Suprapubic skin (tissue), 4 donors: ENCODE measurements around the gene SLC38A3. TPM values are rescaled to one million over a fixed set of nuclear protein-coding genes. Genes with fewer than 3 reads are reported as not detected.
A peak's percentile ranks its signal among the peaks of the same experiment; 100 is the strongest.

Experiments
- DNase-seq, 2 donors: peaks; one replicate each; pipeline ENCODE4 v3.0.0-alpha.2; 2019; ENCODE audit warnings: low spot score in 2 of 2
- H3K27ac ChIP-seq: fragments of 200-600 bp; sonication (generic); one replicate; pipeline ENCODE4 v1.5.1; 2019
- H3K27me3 ChIP-seq: fragments of 200-600 bp; sonication (generic); one replicate; pipeline ENCODE4 v1.5.1; 2019
- H3K36me3 ChIP-seq: fragments of 200-600 bp; sonication (generic); one replicate; pipeline ENCODE4 v1.5.1; 2019
- H3K4me1 ChIP-seq: fragments of 200-600 bp; sonication (generic); one replicate; pipeline ENCODE4 v1.5.1; 2019
- H3K4me3 ChIP-seq: fragments of 200-600 bp; sonication (generic); one replicate; pipeline ENCODE4 v1.5.1; 2019; ENCODE audit warnings: mild to moderate bottlenecking
- H3K9me3 ChIP-seq: fragments of 200-600 bp; sonication (generic); one replicate; pipeline ENCODE4 v1.5.1; 2019
- CTCF ChIP-seq, 2 donors: fragments of 200-600 bp in 1 of 2; fragments of 450-650 bp in 1 of 2; sonication (generic) in 1 of 2; IDR thresholded peaks; one replicate each; pipeline ENCODE4 v1.5.1; 2016 to 2019; ENCODE audit warnings: antibody characterized with exemption in 2 of 2, mild to moderate bottlenecking in 1 of 2, moderate library complexity in 1 of 2
- EP300 ChIP-seq: sonication (generic); formaldehyde crosslinking; IDR thresholded peaks from one replicate; pipeline ENCODE4 v1.6.1; 2017; ENCODE audit warnings: antibody characterized with exemption
- POLR2A ChIP-seq, 2 donors: fragments of 450-650 bp; IDR thresholded peaks; one replicate each; pipeline ENCODE4 v1.6.1; 2017; ENCODE audit warnings: antibody characterized with exemption in 2 of 2, mild to moderate bottlenecking in 2 of 2, moderate library complexity in 2 of 2
- POLR2AphosphoS5 ChIP-seq, 3 donors: sonication (generic); formaldehyde crosslinking; IDR thresholded peaks; one replicate each; pipeline ENCODE4 v1.6.1; 2017; ENCODE audit warnings: antibody characterized with exemption in 3 of 3
- WGBS: methylation state at CpG from one replicate; pipeline ENCODE4 v1.1.5; 2018; 5-methylcytosine and 5-hydroxymethylcytosine counted together
- total RNA-seq, 4 donors: library from RNA; depleted of rRNA; stranded (reverse); fragments of >200 nt; gene quantifications; one replicate each; pipeline ENCODE4 v1.1.0, GENCODE V29; 2016

The SLC38A3 gene
- total RNA-seq, 4 donors from 2014 or later = 0.25 to 2.2 (median 1.00) TPM

DNA sequence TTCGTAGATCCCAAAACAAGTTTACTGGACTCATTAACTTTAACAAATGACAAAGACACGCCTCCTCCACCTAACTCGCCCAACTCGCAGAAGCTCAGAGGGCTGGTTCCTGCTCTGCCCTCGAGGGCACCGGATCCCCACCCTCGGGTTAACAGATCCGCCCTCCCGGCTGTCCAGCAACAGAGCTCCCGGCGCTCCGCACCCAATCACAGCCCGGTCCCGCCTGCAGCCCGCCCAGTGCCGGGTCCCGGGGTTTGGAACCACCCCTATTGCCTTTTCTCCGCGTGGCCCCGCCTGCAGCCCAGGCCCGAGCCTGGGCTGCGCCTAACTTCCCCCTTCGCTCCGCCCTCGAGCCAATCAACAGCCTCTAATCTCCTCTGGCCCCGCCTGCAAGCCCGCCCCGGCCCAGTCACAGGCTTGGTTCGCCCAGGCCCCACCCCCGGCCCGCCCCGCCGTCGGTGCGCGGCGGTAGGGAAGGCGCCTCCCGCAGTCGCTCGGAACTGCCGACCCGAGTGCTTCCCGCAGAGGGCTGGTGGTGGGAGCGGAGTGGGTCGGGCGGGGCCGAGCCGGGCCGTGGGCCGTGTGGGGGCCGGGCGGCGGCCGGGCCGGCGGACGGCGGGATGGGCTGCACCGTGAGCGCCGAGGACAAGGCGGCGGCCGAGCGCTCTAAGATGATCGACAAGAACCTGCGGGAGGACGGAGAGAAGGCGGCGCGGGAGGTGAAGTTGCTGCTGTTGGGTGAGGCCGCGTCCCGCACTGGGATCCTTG, 30.8 kb downstream of the SLC38A3 start, which contains the start of gene GNAI2:
GNAI2 (plus strand) TSS at position 489 of the 768 bp plus-strand sequence; CDS start at position 621, 132 bp downstream.
- Histone ChIP-seq H3K27ac (peak within 1 kb of the TSS; percentile 85), H3K4me3 (peak within 1 kb of the TSS; percentile 76), H3K36me3 (peaks cover 5% of the 10 kb centered on the region), H3K27me3 (no peaks in the 10 kb centered on the region), H3K9me3 (no peaks in the 10 kb centered on the region), H3K4me1 (peaks cover 59% of the 10 kb centered on the region)
- 1% methylated on average over 15 of the region's 75 CpGs for WGBS
- DNase-seq = peak; percentile 99
- TF ChIP-seq CTCF (IDR thresholded peaks at IDR 0.05) = no peak
- TF ChIP-seq POLR2AphosphoS5 (IDR thresholded peaks at IDR 0.05) = peak in 2 of 3 donors; percentile 30 to 64
- TF ChIP-seq POLR2A (IDR thresholded peaks at IDR 0.05) = peak; percentile 66 to 97
- no peak for TF ChIP-seq EP300

DNA sequence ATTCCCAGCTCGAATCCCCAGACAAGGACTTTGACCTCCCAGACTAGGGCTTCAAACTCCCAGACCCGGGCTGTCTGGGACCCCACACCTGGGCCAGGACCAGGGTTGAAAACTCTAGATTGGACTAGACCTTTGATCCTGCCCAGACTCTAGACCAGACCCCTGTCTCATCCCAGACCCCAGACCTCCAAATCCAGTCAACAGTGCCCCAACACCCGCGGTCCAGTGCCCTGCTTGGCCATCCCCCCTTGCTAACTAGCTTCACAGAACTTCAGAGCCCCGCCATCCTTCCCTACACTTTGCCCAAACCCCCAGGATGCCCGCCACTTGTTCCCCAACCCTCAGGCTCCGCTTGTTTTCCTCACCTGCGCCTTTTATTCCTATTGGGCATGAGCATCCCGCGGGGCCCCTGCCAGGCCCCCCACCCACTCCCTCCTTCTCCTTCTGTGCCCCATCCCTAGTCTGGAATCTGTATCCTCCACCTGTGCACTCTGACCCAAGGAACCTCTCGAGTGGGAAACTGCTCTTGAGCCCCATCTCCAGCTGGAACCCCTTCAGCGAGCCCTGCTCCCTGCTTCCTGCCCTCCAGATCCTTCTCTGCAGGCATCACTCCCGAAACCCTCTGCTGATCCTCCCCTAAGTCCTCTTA, 31.5 kb downstream of the SLC38A3 start:
- 1% methylated on average over 12 of the region's 13 CpGs for WGBS
- no peak for DNase-seq
- Histone ChIP-seq H3K4me3 (peak overlapping the region; percentile 76), H3K36me3 (peaks cover 5% of the 10 kb centered on the region), H3K9me3 (no peaks in the 10 kb centered on the region), H3K27ac (peak overlapping the region; percentile 85), H3K27me3 (no peaks in the 10 kb centered on the region), H3K4me1 (peaks cover 66% of the 10 kb centered on the region)
- TF ChIP-seq EP300 = no peak
- TF ChIP-seq POLR2A (IDR thresholded peaks at IDR 0.05) = no peak
- no peak for TF ChIP-seq POLR2AphosphoS5 (IDR thresholded peaks at IDR 0.05)

- H3K4me1 ChIP-seq = peaks cover 72% of the 10 kb centered on the region
- peak overlapping the region; percentile 85 for H3K27ac ChIP-seq
These were observed 32.1 kb downstream of the SLC38A3 start for GRCh38 chr3:50237133-50237651.

DNA sequence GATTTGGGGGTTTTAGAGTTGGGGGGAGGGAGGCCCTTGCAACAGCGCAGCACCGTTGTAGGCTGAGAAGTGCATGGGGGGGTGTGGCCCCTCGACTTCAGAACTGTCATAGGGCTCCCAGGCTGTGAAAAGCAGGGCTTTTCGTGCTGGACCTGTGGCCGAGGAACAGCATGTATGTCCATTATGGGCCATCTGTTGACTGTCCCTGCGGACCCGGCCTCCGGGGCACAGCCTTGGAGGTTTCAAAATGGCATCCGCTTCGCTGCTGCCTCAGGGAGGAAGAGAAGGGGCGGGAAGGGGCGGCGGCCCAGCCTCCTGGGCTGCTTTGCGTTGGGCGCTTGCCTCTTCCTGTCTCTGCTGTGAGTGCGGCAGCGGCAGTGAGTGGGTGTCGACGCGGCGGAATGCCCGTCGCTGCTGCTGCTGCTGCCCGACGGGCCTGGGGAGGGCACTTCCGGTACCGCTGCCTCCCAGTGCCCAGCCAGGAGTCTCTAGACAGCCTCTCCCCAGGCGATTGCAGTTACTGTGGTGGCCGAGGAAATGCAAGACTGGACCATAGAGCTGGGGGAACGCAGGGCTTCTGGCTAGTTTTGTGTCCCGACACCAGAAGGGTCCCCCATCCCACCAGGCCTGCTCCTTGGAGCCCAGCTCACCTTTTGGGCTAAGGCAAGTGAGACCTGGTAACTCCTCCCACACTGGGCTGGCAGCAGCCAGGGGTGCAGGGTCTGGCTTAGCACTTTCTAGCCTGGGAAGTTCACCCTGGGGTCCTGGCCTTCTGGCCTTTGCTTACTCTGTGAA, 32.9 kb downstream of the SLC38A3 start:
- peak; percentile 92 to 96 for DNase-seq
- 0% methylated on average over 8 of the region's 31 CpGs for WGBS
- Histone ChIP-seq H3K4me3 (peak overlapping the region; percentile 76), H3K9me3 (no peaks in the 10 kb centered on the region), H3K27me3 (no peaks in the 10 kb centered on the region), H3K36me3 (peaks cover 5% of the 10 kb centered on the region), H3K4me1 (peaks cover 80% of the 10 kb centered on the region), H3K27ac (peak overlapping the region; percentile 85)
- TF ChIP-seq POLR2AphosphoS5 (IDR thresholded peaks at IDR 0.05) = peak in 2 of 3 donors; percentile 64 to 67
- no peak for TF ChIP-seq CTCF (IDR thresholded peaks at IDR 0.05)
- TF ChIP-seq EP300 = no peak
- peak in 1 of 2 donors; percentile 40 for TF ChIP-seq POLR2A (IDR thresholded peaks at IDR 0.05)

More at GRCh38 chr3:50237133-50237651, 32.1 kb downstream of the SLC38A3 start:
- 8% methylated on average over 7 of the region's 7 CpGs for WGBS
- Histone ChIP-seq H3K27me3 (no peaks in the 10 kb centered on the region), H3K4me3 (peak overlapping the region; percentile 76), H3K36me3 (peaks cover 5% of the 10 kb centered on the region), H3K9me3 (no peaks in the 10 kb centered on the region)
- DNase-seq = no peak
- TF ChIP-seq POLR2AphosphoS5 (IDR thresholded peaks at IDR 0.05) = no peak
- TF ChIP-seq POLR2A (IDR thresholded peaks at IDR 0.05) = no peak
- no peak for TF ChIP-seq EP300
- no peak for TF ChIP-seq CTCF (IDR thresholded peaks at IDR 0.05)

DNA sequence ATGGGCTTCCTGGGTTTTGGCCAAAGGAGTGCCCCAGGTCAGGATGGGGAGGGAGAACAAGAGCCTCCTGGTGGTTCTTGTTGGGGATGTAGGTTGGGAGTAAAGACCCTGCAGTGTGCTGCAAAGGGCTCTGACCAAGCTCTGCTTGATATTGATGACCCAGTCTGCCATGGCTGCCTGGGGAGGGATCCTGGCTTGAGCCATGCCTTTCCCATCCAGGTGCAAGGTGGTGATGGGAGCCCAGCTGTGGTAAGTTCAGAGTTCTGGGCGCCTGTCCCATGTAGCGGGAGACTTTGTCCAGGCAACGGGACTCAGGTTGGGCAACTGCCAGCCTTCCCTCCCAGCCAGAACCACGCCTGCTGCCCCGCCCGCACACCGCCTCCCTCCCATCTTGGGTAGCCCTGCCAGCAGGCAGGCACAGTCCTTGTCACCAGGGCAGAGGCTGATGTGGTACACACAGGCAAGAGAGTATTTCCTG, 33.5 kb downstream of the SLC38A3 start:
- Histone ChIP-seq H3K27ac (peak overlapping the region; percentile 85), H3K36me3 (peaks cover 5% of the 10 kb centered on the region), H3K27me3 (no peaks in the 10 kb centered on the region), H3K9me3 (no peaks in the 10 kb centered on the region), H3K4me3 (peak overlapping the region; percentile 76), H3K4me1 (peaks cover 86% of the 10 kb centered on the region)
- TF ChIP-seq EP300 (no peak), POLR2A (IDR thresholded peaks at IDR 0.05) (no peak), CTCF (IDR thresholded peaks at IDR 0.05) (no peak)
- 7% methylated on average over 3 of the region's 7 CpGs for WGBS
- peak; percentile 92 to 94 for DNase-seq
